ENCODE data around the gene RAB31.

The RAB31 gene

GRCh38 chr18:9831036-9831722, 123.1 kb downstream of the RAB31 start:
- Histone ChIP-seq H3K36me3 (ENCODE audit: insufficient read depth, low read depth, low read length) (no peaks in the 10 kb centered on the region), H3K27me3 (ENCODE audit: insufficient read depth, low read length) (no peaks in the 10 kb centered on the region), H3K4me1 (ENCODE audit: insufficient read depth, low read length) (peaks cover 17% of the 10 kb centered on the region), H3K27ac (ENCODE audit: low read length) (no peak overlapping the region), H3K9ac (ENCODE audit: low read depth, low read length) (no peak overlapping the region), H3K9me3 (ENCODE audit: insufficient read depth, low read depth, low read length) (no peaks in the 10 kb centered on the region), H3K4me3 (ENCODE audit: low read length) (no peak overlapping the region)

GRCh38 chr18:9831723-9832199, 123.7 kb downstream of the RAB31 start:
- Histone ChIP-seq H3K4me1 (ENCODE audit: insufficient read depth, low read length) (peaks cover 17% of the 10 kb centered on the region), H3K36me3 (ENCODE audit: insufficient read depth, low read depth, low read length) (no peaks in the 10 kb centered on the region), H3K27me3 (ENCODE audit: insufficient read depth, low read length) (no peaks in the 10 kb centered on the region), H3K27ac (ENCODE audit: low read length) (no peak overlapping the region), H3K4me3 (ENCODE audit: low read length) (no peak overlapping the region), H3K9me3 (ENCODE audit: insufficient read depth, low read depth, low read length) (no peaks in the 10 kb centered on the region), H3K9ac (ENCODE audit: low read depth, low read length) (no peak overlapping the region)

- Histone ChIP-seq H3K4me1 (ENCODE audit: insufficient read depth, low read length) (peaks cover 18% of the 10 kb centered on the region), H3K9ac (ENCODE audit: low read depth, low read length) (no peak overlapping the region), H3K36me3 (ENCODE audit: insufficient read depth, low read depth, low read length) (no peaks in the 10 kb centered on the region), H3K27me3 (ENCODE audit: insufficient read depth, low read length) (no peaks in the 10 kb centered on the region), H3K27ac (ENCODE audit: low read length) (no peak overlapping the region), H3K4me3 (ENCODE audit: low read length) (no peak overlapping the region), H3K9me3 (ENCODE audit: insufficient read depth, low read depth, low read length) (no peaks in the 10 kb centered on the region)
Measured at GRCh38 chr18:9832871-9833270, 124.8 kb downstream of the RAB31 start.

- no peak overlapping the region for H3K27ac ChIP-seq (ENCODE audit: low read length)
- no peaks in the 10 kb centered on the region for H3K27me3 ChIP-seq (ENCODE audit: insufficient read depth, low read length)
- peak overlapping the region; percentile 19; the same call in 1 of the 2 replicates for H3K4me3 ChIP-seq (ENCODE audit: low read length)
- no peaks in the 10 kb centered on the region for H3K36me3 ChIP-seq (ENCODE audit: insufficient read depth, low read depth, low read length)
- peaks cover 34% of the 10 kb centered on the region for H3K4me1 ChIP-seq (ENCODE audit: insufficient read depth, low read length)
- no peaks in the 10 kb centered on the region for H3K9me3 ChIP-seq (ENCODE audit: insufficient read depth, low read depth, low read length)
- peak overlapping the region; percentile 38; the same call in 1 of the 2 replicates for H3K9ac ChIP-seq (ENCODE audit: low read depth, low read length)
Measured at GRCh38 chr18:9834551-9834950, 126.5 kb downstream of the RAB31 start.

GRCh38 chr18:9835113-9835755, 127.1 kb downstream of the RAB31 start:
- no peaks in the 10 kb centered on the region for H3K27me3 ChIP-seq (ENCODE audit: insufficient read depth, low read length)
- peaks cover 34% of the 10 kb centered on the region for H3K4me1 ChIP-seq (ENCODE audit: insufficient read depth, low read length)
- H3K27ac ChIP-seq (ENCODE audit: low read length): peak overlapping the region; percentile 76
- H3K36me3 ChIP-seq (ENCODE audit: insufficient read depth, low read depth, low read length): no peaks in the 10 kb centered on the region
- H3K9me3 ChIP-seq (ENCODE audit: insufficient read depth, low read depth, low read length): no peaks in the 10 kb centered on the region
- peak overlapping the region; percentile 38; the same call in 1 of the 2 replicates for H3K9ac ChIP-seq (ENCODE audit: low read depth, low read length)
- H3K4me3 ChIP-seq (ENCODE audit: low read length): peak overlapping the region; percentile 19

GRCh38 chr18:9835825-9836224, 127.7 kb downstream of the RAB31 start:
- Histone ChIP-seq H3K4me3 (ENCODE audit: low read length) (peak overlapping the region; percentile 19; the same call in 1 of the 2 replicates), H3K9me3 (ENCODE audit: insufficient read depth, low read depth, low read length) (no peaks in the 10 kb centered on the region), H3K27me3 (ENCODE audit: insufficient read depth, low read length) (no peaks in the 10 kb centered on the region), H3K27ac (ENCODE audit: low read length) (no peak overlapping the region), H3K9ac (ENCODE audit: low read depth, low read length) (no peak overlapping the region), H3K36me3 (ENCODE audit: insufficient read depth, low read depth, low read length) (no peaks in the 10 kb centered on the region), H3K4me1 (ENCODE audit: insufficient read depth, low read length) (peaks cover 34% of the 10 kb centered on the region)

GRCh38 chr18:9838144-9838877, 130.2 kb downstream of the RAB31 start:
- Histone ChIP-seq H3K4me1 (ENCODE audit: insufficient read depth, low read length) (peaks cover 34% of the 10 kb centered on the region), H3K27me3 (ENCODE audit: insufficient read depth, low read length) (no peaks in the 10 kb centered on the region), H3K36me3 (ENCODE audit: insufficient read depth, low read depth, low read length) (no peaks in the 10 kb centered on the region), H3K4me3 (ENCODE audit: low read length) (no peak overlapping the region), H3K27ac (ENCODE audit: low read length) (peak overlapping the region; percentile 55), H3K9me3 (ENCODE audit: insufficient read depth, low read depth, low read length) (no peaks in the 10 kb centered on the region), H3K9ac (ENCODE audit: low read depth, low read length) (peak overlapping the region; percentile 29; the same call in 1 of the 2 replicates)

- H3K27me3 ChIP-seq (ENCODE audit: insufficient read depth, low read length): no peaks in the 10 kb centered on the region
- no peaks in the 10 kb centered on the region for H3K9me3 ChIP-seq (ENCODE audit: insufficient read depth, low read depth, low read length)
- H3K4me3 ChIP-seq (ENCODE audit: low read length): no peak overlapping the region
- peaks cover 38% of the 10 kb centered on the region for H3K4me1 ChIP-seq (ENCODE audit: insufficient read depth, low read length)
- no peak overlapping the region for H3K9ac ChIP-seq (ENCODE audit: low read depth, low read length)
- H3K27ac ChIP-seq (ENCODE audit: low read length): no peak overlapping the region
- no peaks in the 10 kb centered on the region for H3K36me3 ChIP-seq (ENCODE audit: insufficient read depth, low read depth, low read length)
Measured at GRCh38 chr18:9839211-9839610, 131.1 kb downstream of the RAB31 start.

GRCh38 chr18:9839853-9840252, 131.8 kb downstream of the RAB31 start:
- Histone ChIP-seq H3K36me3 (ENCODE audit: insufficient read depth, low read depth, low read length) (no peaks in the 10 kb centered on the region), H3K27ac (ENCODE audit: low read length) (no peak overlapping the region), H3K4me3 (ENCODE audit: low read length) (no peak overlapping the region), H3K9ac (ENCODE audit: low read depth, low read length) (no peak overlapping the region), H3K27me3 (ENCODE audit: insufficient read depth, low read length) (no peaks in the 10 kb centered on the region), H3K4me1 (ENCODE audit: insufficient read depth, low read length) (peaks cover 35% of the 10 kb centered on the region), H3K9me3 (ENCODE audit: insufficient read depth, low read depth, low read length) (no peaks in the 10 kb centered on the region)

- Histone ChIP-seq H3K9ac (ENCODE audit: low read depth, low read length) (no peak overlapping the region), H3K27ac (ENCODE audit: low read length) (no peak overlapping the region), H3K4me3 (ENCODE audit: low read length) (no peak overlapping the region), H3K4me1 (ENCODE audit: insufficient read depth, low read length) (peaks cover 23% of the 10 kb centered on the region; the same call in 1 of the 2 replicates), H3K36me3 (ENCODE audit: insufficient read depth, low read depth, low read length) (no peaks in the 10 kb centered on the region), H3K27me3 (ENCODE audit: insufficient read depth, low read length) (no peaks in the 10 kb centered on the region), H3K9me3 (ENCODE audit: insufficient read depth, low read depth, low read length) (no peaks in the 10 kb centered on the region)
Measured at GRCh38 chr18:9841752-9842151, 133.7 kb downstream of the RAB31 start.

GRCh38 chr18:9842448-9842847, 134.3 kb downstream of the RAB31 start:
- Histone ChIP-seq H3K36me3 (ENCODE audit: insufficient read depth, low read depth, low read length) (no peaks in the 10 kb centered on the region), H3K27me3 (ENCODE audit: insufficient read depth, low read length) (no peaks in the 10 kb centered on the region), H3K27ac (ENCODE audit: low read length) (no peak overlapping the region), H3K9me3 (ENCODE audit: insufficient read depth, low read depth, low read length) (no peaks in the 10 kb centered on the region), H3K4me3 (ENCODE audit: low read length) (no peak overlapping the region), H3K9ac (ENCODE audit: low read depth, low read length) (no peak overlapping the region), H3K4me1 (ENCODE audit: insufficient read depth, low read length) (peaks cover 23% of the 10 kb centered on the region; the same call in 1 of the 2 replicates)
